ENCODE results near the gene MINK1. TPM values are rescaled to one million over a fixed set of nuclear protein-coding genes. Genes with fewer than 3 reads are reported as not detected.
A peak's percentile ranks its signal among the peaks of the same experiment; 100 is the strongest.

Gene MINK1
- total and polyA plus RNA-seq, 2 of the 13 experiments (the other 11 are each of a cell fraction or from before 2014, with no cell fraction given) = 17.2 to 63.9 TPM

GRCh38 chr17:4833941-4834680 lies 971 bp downstream of the MINK1 start (continued):
- TF ChIP-seq ZBTB39 (CRISPR knock-in tag; IDR thresholded peaks at IDR 0.05) (no peak), ZNF276 (CRISPR knock-in tag; IDR thresholded peaks at IDR 0.05; ENCODE audit: low read depth) (no peak), ZNF343 (CRISPR knock-in tag; IDR thresholded peaks at IDR 0.05) (no peak), ZNF772 (CRISPR knock-in tag; IDR thresholded peaks at IDR 0.05) (no peak), ZNF614 (CRISPR knock-in tag; IDR thresholded peaks at IDR 0.05; ENCODE audit: borderline replicate concordance) (no peak), FOXM1 (CRISPR knock-in tag; IDR thresholded peaks at IDR 0.05) (no peak), SP140L (CRISPR knock-in tag; IDR thresholded peaks at IDR 0.05; ENCODE audit: borderline replicate concordance) (no peak), ZNF749 (CRISPR knock-in tag; IDR thresholded peaks at IDR 0.05; ENCODE audit: borderline replicate concordance) (no peak), ZZZ3 (CRISPR knock-in tag; IDR thresholded peaks at IDR 0.05; ENCODE audit: borderline replicate concordance) (0 out of 2 replicates have a peak, but pooled peaks have one; percentile 37), ZNF383 (CRISPR knock-in tag; IDR thresholded peaks at IDR 0.05; ENCODE audit: borderline replicate concordance) (peak; percentile 56; the same call in 1 of the 2 replicates), PTBP1 (IDR thresholded peaks at IDR 0.05; ENCODE audit: low read depth, low read length, poor library complexity, severe bottlenecking) (no peak), ZNF274 (CRISPR knock-in tag; IDR thresholded peaks at IDR 0.05) (0 out of 2 replicates have a peak, but pooled peaks have one; percentile 2), ZNF407 (CRISPR knock-in tag; IDR thresholded peaks at IDR 0.05; ENCODE audit: not compliant biosample characterization) (no peak), SP4 (CRISPR knock-in tag; IDR thresholded peaks at IDR 0.05) (no peak), TRIM24 (CRISPR knock-in tag; IDR thresholded peaks at IDR 0.05) (no peak), MTF1 (CRISPR knock-in tag; IDR thresholded peaks at IDR 0.05) (no peak), ZFYVE20 (CRISPR knock-in tag; IDR thresholded peaks at IDR 0.05; ENCODE audit: borderline replicate concordance, low read depth) (no peak)
